OCI-LY1 (cell line): ENCODE data around the gene IL17RD.

Experiments
- H2AFZ ChIP-seq: fragments of 200-600 bp; sonication (generic), shearing (Covaris generic); 2 replicates; pipeline ENCODE4 v1.6.0; 2014; ENCODE audit warnings: antibody characterized with exemption, mild to moderate bottlenecking, low read length
- H3F3A ChIP-seq: fragments of 200-600 bp; sonication (generic), shearing (Covaris generic); 2 replicates; pipeline ENCODE4 v1.6.0; 2014; ENCODE audit warnings: mild to moderate bottlenecking, antibody characterized with exemption, low read length, moderate library complexity; ENCODE audit not compliant: insufficient read depth
- H3K27ac ChIP-seq: fragments of 200-600 bp; sonication (generic); 2 replicates; pipeline ENCODE4 v1.5.1; 2014; ENCODE audit warnings: low read length, mixed run types, mild to moderate bottlenecking, low read depth; ENCODE audit not compliant: poor library complexity, severe bottlenecking
- H3K27me3 ChIP-seq: fragments of 200-600 bp; sonication (generic); 2 replicates; pipeline ENCODE4 v1.6.0; 2014; ENCODE audit warnings: antibody characterized with exemption, mild to moderate bottlenecking, low read length, moderate library complexity; ENCODE audit not compliant: insufficient read depth
- H3K36me3 ChIP-seq: fragments of 200-600 bp; sonication (generic); 2 replicates; pipeline ENCODE4 v1.6.1; 2014; ENCODE audit warnings: mild to moderate bottlenecking, antibody characterized with exemption, low read length, moderate library complexity, mixed read lengths; ENCODE audit not compliant: insufficient read depth
- H3K4me1 ChIP-seq: fragments of 200-600 bp; sonication (generic); 2 replicates; pipeline ENCODE4 v1.5.1; 2014; ENCODE audit warnings: mild to moderate bottlenecking, low read length, moderate library complexity; ENCODE audit not compliant: insufficient read depth, severe bottlenecking
- H3K4me2 ChIP-seq: fragments of 200-600 bp; sonication (generic), shearing (Covaris generic); 2 replicates; pipeline ENCODE4 v1.6.1; 2014; ENCODE audit warnings: low read length
- H3K4me3 ChIP-seq: fragments of 200-600 bp; sonication (generic); 2 replicates; pipeline ENCODE4 v1.5.1; 2014; ENCODE audit warnings: low read length, low read depth, mild to moderate bottlenecking, mixed read lengths; ENCODE audit not compliant: poor library complexity, severe bottlenecking
- H3K79me2 ChIP-seq: fragments of 200-600 bp; shearing (Covaris generic); 2 replicates; pipeline ENCODE4 v1.6.1; 2016; ENCODE audit warnings: mixed run types, low read length, mixed read lengths; ENCODE audit not compliant: insufficient read depth
- H3K9ac ChIP-seq: fragments of 200-600 bp; sonication (generic), shearing (Covaris generic); 2 replicates; pipeline ENCODE4 v1.6.1; 2014; ENCODE audit warnings: mild to moderate bottlenecking, low read length, mixed read lengths
- H3K9me2 ChIP-seq: fragments of 200-600 bp; sonication (generic), shearing (Covaris generic); 2 replicates; pipeline ENCODE4 v1.6.1; 2014; ENCODE audit warnings: low read depth, mild to moderate bottlenecking, low read length, mixed read lengths
- H3K9me3 ChIP-seq: fragments of 200-600 bp; shearing (Covaris generic); 2 replicates; pipeline ENCODE4 v1.6.1; 2014; ENCODE audit warnings: low read length, mixed read lengths
- H4K20me1 ChIP-seq: fragments of 200-600 bp; sonication (generic), shearing (Covaris generic); 2 replicates; pipeline ENCODE4 v1.6.0; 2016; ENCODE audit warnings: mild to moderate bottlenecking, low read length; ENCODE audit not compliant: insufficient read depth
- CTCF ChIP-seq: fragments of 200-600 bp; sonication (generic), shearing (Covaris generic); IDR thresholded peaks from 2 replicates; pipeline ENCODE4 v1.5.1; 2017; ENCODE audit warnings: mild to moderate bottlenecking, antibody characterized with exemption, low read length, moderate library complexity, mixed read lengths
- EZH2 ChIP-seq: fragments of 200-600 bp; sonication (generic), shearing (Covaris generic); IDR thresholded peaks from 2 replicates; pipeline ENCODE4 v1.8.0; 2017; ENCODE audit warnings: borderline replicate concordance, mixed run types, mild to moderate bottlenecking, antibody characterized with exemption, low read length, moderate library complexity, mixed read lengths

The IL17RD gene

GRCh38 chr3:57151021-57151449 is 14.1 kb downstream of the IL17RD start:
- H3K9ac ChIP-seq: no peak overlapping the region
- no peaks in the 10 kb centered on the region for H3K27me3 ChIP-seq
- H4K20me1 ChIP-seq: no peaks in the 10 kb centered on the region
- no peak for TF ChIP-seq EZH2
- no peak for TF ChIP-seq CTCF
- no peaks in the 10 kb centered on the region for H3K36me3 ChIP-seq
- no peak overlapping the region for H3K4me2 ChIP-seq
- no peaks in the 10 kb centered on the region for H3K9me3 ChIP-seq
- H3K4me1 ChIP-seq: no peaks in the 10 kb centered on the region
- no peaks in the 10 kb centered on the region for H3F3A ChIP-seq
- no peaks in the 10 kb centered on the region for H3K79me2 ChIP-seq
- H3K9me2 ChIP-seq: no peaks in the 10 kb centered on the region
- H2AFZ ChIP-seq: no peak overlapping the region
- no peak overlapping the region for H3K4me3 ChIP-seq
- H3K27ac ChIP-seq: no peak overlapping the region

- Histone ChIP-seq H3K36me3 (no peaks in the 10 kb centered on the region), H4K20me1 (no peaks in the 10 kb centered on the region), H3K9me3 (no peaks in the 10 kb centered on the region), H3K27ac (no peak overlapping the region), H3F3A (no peaks in the 10 kb centered on the region), H3K9me2 (no peaks in the 10 kb centered on the region), H3K4me1 (no peaks in the 10 kb centered on the region), H3K4me2 (no peak overlapping the region), H3K9ac (no peak overlapping the region), H2AFZ (no peak overlapping the region), H3K27me3 (no peaks in the 10 kb centered on the region), H3K79me2 (no peaks in the 10 kb centered on the region), H3K4me3 (no peak overlapping the region)
- TF ChIP-seq EZH2 (no peak), CTCF (no peak)
These were observed 15.0 kb downstream of the IL17RD start for GRCh38 chr3:57150113-57150581.

- no peaks in the 10 kb centered on the region for H4K20me1 ChIP-seq
- H3K4me1 ChIP-seq: no peaks in the 10 kb centered on the region
- H3K9me2 ChIP-seq: no peaks in the 10 kb centered on the region
- no peaks in the 10 kb centered on the region for H3K79me2 ChIP-seq
- 0 out of 2 replicates have a peak, but pooled peaks cover 3% of the 10 kb centered on the region for H3K27me3 ChIP-seq
- H2AFZ ChIP-seq: no peak overlapping the region
- no peak for TF ChIP-seq CTCF
- no peak for TF ChIP-seq EZH2
- no peaks in the 10 kb centered on the region for H3F3A ChIP-seq
- no peak overlapping the region for H3K9ac ChIP-seq
- no peaks in the 10 kb centered on the region for H3K9me3 ChIP-seq
- no peak overlapping the region for H3K4me2 ChIP-seq
- no peak overlapping the region for H3K27ac ChIP-seq
- no peaks in the 10 kb centered on the region for H3K36me3 ChIP-seq
- H3K4me3 ChIP-seq: no peak overlapping the region
These were observed 18.1 kb downstream of the IL17RD start for GRCh38 chr3:57147071-57147470.
